Osteoblast (primary cell): ENCODE results near the gene SPEN. TPM values are rescaled to one million over a fixed set of nuclear protein-coding genes. Genes with fewer than 3 reads are reported as not detected.
"Not testable (repeated sequence)": the region's sequence is repeated elsewhere in the genome, so short reads cannot be mapped to it uniquely, and the experiment has no call there.

Experiments
- DNase-seq: peaks from one replicate; pipeline ENCODE4 v3.0.0; 2011; ENCODE audit warnings: low spot score, mixed read lengths; ENCODE audit not compliant: insufficient read length; ENCODE audit errors: missing footprints
- H2AFZ ChIP-seq: 2 replicates; pipeline ENCODE4 v1.6.0; 2011; ENCODE audit warnings: mild to moderate bottlenecking, low read length
- H3K27ac ChIP-seq: 2 replicates; pipeline ENCODE4 v1.5.1; 2011; ENCODE audit warnings: mild to moderate bottlenecking, low read depth, low read length, moderate library complexity
- H3K27me3 ChIP-seq: 2 replicates; pipeline ENCODE4 v1.6.0; 2012; ENCODE audit warnings: mild to moderate bottlenecking, control low read depth, inconsistent platforms, low read length, moderate library complexity; ENCODE audit not compliant: insufficient read depth
- H3K36me3 ChIP-seq: 2 replicates; pipeline ENCODE4 v1.5.1; 2011; ENCODE audit warnings: mild to moderate bottlenecking, low read length, control low read depth, moderate library complexity; ENCODE audit not compliant: insufficient read depth
- H3K4me1 ChIP-seq: 2 replicates; pipeline ENCODE4 v1.5.1; 2011; ENCODE audit warnings: mild to moderate bottlenecking, low read length, control low read depth, moderate library complexity; ENCODE audit not compliant: insufficient read depth
- H3K4me2 ChIP-seq: 2 replicates; pipeline ENCODE4 v1.6.0; 2011; ENCODE audit warnings: mild to moderate bottlenecking, low read length; ENCODE audit not compliant: insufficient read depth
- H3K4me3 ChIP-seq: fragments of 200-600 bp; sonication (generic); 3 replicates; pipeline ENCODE4 v1.5.1; 2012; ENCODE audit warnings: mild to moderate bottlenecking, low read length, inconsistent platforms; ENCODE audit not compliant: insufficient read depth
- H3K79me2 ChIP-seq: 2 replicates; pipeline ENCODE4 v1.6.0; 2012; ENCODE audit warnings: mild to moderate bottlenecking, low read length, control low read depth, inconsistent platforms; ENCODE audit not compliant: insufficient read depth
- H3K9me3 ChIP-seq: 2 replicates; pipeline ENCODE4 v1.5.1; 2011; ENCODE audit warnings: low read depth, low read length, control low read depth
- H4K20me1 ChIP-seq: 2 replicates; pipeline ENCODE4 v1.6.0; 2012; ENCODE audit warnings: mild to moderate bottlenecking, low read length, control low read depth; ENCODE audit not compliant: insufficient read depth
- CTCF ChIP-seq: IDR thresholded peaks from 2 replicates; pipeline ENCODE4 v1.5.1; 2011; ENCODE audit warnings: mild to moderate bottlenecking, low read depth, low read length, moderate library complexity; ENCODE audit errors: extremely low read depth
- total RNA-seq: library from RNA; depleted of rRNA; stranded (reverse); fragments of >200 nt; gene quantifications from 2 replicates; pipeline ENCODE4 v1.2.3, GENCODE V29; 2012

The SPEN gene
- total RNA-seq, 1 donor = 21.0 TPM

- Histone ChIP-seq H3K4me1 (peaks cover 46% of the 10 kb centered on the region), H3K9me3 (no peaks in the 10 kb centered on the region), H3K27ac (no peak overlapping the region), H3K79me2 (no peaks in the 10 kb centered on the region), H4K20me1 (no peaks in the 10 kb centered on the region), H3K27me3 (no peaks in the 10 kb centered on the region), H3K4me2 (peak overlapping the region; percentile 5), H3K4me3 (no peak overlapping the region), H3K36me3 (no peaks in the 10 kb centered on the region), H2AFZ (no peak overlapping the region)
- peak; percentile 71 for DNase-seq
- no peak for TF ChIP-seq CTCF
Measured at GRCh38 chr1:15802234-15802965, 45.1 kb upstream of the SPEN start.

DNA sequence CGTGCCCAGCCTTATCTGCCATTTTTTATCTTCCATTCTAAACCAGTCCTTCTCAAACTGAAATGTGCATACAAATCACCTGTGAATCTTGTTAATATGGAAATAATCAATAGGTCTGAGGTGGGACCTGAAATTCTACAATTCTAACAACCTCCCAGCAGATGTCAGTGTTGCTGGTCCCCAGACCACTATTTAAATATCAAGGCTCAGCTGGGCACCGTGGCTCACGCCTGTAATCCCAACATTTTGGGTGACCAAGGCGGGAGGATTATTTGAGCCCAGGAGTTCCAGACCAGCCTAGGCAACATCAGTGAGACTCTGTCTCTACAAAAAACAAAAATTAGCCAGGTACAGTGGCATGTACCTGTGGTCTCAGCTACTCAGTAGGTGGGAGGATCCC is 44.1 kb upstream of the SPEN start:
- H3K9me3 ChIP-seq = no peaks in the 10 kb centered on the region
- H3K79me2 ChIP-seq = no peaks in the 10 kb centered on the region
- no peaks in the 10 kb centered on the region for H3K36me3 ChIP-seq
- DNase-seq = no peak
- H3K27ac ChIP-seq = no peak overlapping the region
- no peaks in the 10 kb centered on the region for H3K27me3 ChIP-seq
- peaks cover 39% of the 10 kb centered on the region for H3K4me1 ChIP-seq
- TF ChIP-seq CTCF = peak; percentile 52
- no peak overlapping the region for H3K4me2 ChIP-seq
- no peak overlapping the region for H2AFZ ChIP-seq
- H3K4me3 ChIP-seq = no peak overlapping the region
- H4K20me1 ChIP-seq = no peaks in the 10 kb centered on the region

- Histone ChIP-seq H3K27ac (no peak overlapping the region), H3K4me3 (no peak overlapping the region), H3K27me3 (no peaks in the 10 kb centered on the region), H4K20me1 (no peaks in the 10 kb centered on the region), H3K4me2 (no peak overlapping the region), H2AFZ (no peak overlapping the region), H3K36me3 (no peaks in the 10 kb centered on the region), H3K4me1 (peaks cover 39% of the 10 kb centered on the region), H3K9me3 (no peaks in the 10 kb centered on the region), H3K79me2 (no peaks in the 10 kb centered on the region)
- no peak for TF ChIP-seq CTCF
- no peak for DNase-seq
Measured at GRCh38 chr1:15804060-15804459, 43.4 kb upstream of the SPEN start.

DNA sequence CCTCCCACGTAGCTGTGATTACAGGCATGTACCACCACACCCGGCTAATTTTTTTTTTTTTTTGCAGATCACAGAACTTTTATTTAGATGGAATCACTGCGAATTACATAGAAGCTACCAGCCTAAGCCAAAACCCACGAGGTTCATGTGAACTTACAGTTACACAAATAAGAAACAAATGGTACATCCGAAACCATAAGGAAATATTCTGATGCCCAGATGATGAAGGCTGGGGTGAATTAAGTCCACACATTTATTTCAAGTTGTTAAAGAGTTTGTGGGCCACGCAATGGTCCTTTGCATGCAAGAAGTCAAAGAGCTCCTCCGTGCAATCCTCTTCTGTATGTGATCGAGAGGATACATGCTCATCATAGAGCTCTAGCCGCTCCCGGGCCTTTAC is 40.4 kb upstream of the SPEN start:
- H3K27ac ChIP-seq = no peak overlapping the region
- TF ChIP-seq CTCF = no peak
- H3K4me3 ChIP-seq = no peak overlapping the region
- no peak overlapping the region for H3K4me2 ChIP-seq
- no peak overlapping the region for H2AFZ ChIP-seq
- H3K9me3 ChIP-seq = no peaks in the 10 kb centered on the region
- H3K79me2 ChIP-seq = no peaks in the 10 kb centered on the region
- no peaks in the 10 kb centered on the region for H3K27me3 ChIP-seq
- H3K4me1 ChIP-seq = peaks cover 11% of the 10 kb centered on the region
- no peaks in the 10 kb centered on the region for H3K36me3 ChIP-seq
- no peaks in the 10 kb centered on the region for H4K20me1 ChIP-seq
- no peak for DNase-seq

DNA sequence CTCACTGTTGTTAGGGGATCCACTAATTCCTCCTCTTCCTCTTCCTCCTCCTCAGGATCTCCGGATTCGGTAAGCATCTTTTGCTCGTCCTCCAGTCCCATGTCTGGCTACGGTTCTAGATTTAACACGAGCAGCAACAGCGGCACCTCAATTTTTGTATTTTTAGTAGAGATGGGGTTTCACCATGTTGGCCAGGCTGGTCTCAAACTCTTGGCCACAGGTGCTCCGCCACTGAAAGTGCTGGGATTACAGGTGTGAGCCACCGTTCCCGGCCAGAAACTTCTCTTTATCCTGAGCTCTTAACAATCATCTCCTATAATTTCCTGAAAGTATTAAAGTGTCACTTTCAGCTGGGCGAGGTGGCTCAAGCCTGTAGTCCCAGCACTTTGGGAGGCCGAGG is 40.0 kb upstream of the SPEN start, which contains the start of gene UQCRHL:
Gene UQCRHL (minus strand): TSS at position 101 of the 400 bp plus-strand sequence. CDS start 0 bp downstream, at position 101.
- H3K4me1 ChIP-seq, DNase-seq, H3K27me3 ChIP-seq, H3K36me3 ChIP-seq, H2AFZ ChIP-seq, H3K27ac ChIP-seq, H3K4me2 ChIP-seq, H3K9me3 ChIP-seq, H4K20me1 ChIP-seq, H3K4me3 ChIP-seq, H3K79me2 ChIP-seq: not testable (repeated sequence)
